Measurements from ENCODE around the gene MSRB3.

The MSRB3 gene

GRCh38 chr12:65343230-65343629 is 64.7 kb downstream of the MSRB3 start:
- TF ChIP-seq CTCF (IDR thresholded peaks at IDR 0.05; ENCODE audit: insufficient read depth, low read length, missing control alignments) = no peak
- POLR2A ChIA-PET = no interaction called here
- no peak for DNase-seq (ENCODE audit: low read depth, low spot score)
- no peak overlapping the region for H3K4me3 ChIP-seq (ENCODE audit: low read depth, low read length)
- CTCF ChIA-PET = no interaction called here

- POLR2A ChIA-PET = no interaction called here
- CTCF ChIA-PET = no interaction called here
- no peak overlapping the region for H3K4me3 ChIP-seq (ENCODE audit: low read depth, low read length)
- no peak for TF ChIP-seq CTCF (IDR thresholded peaks at IDR 0.05; ENCODE audit: insufficient read depth, low read length, missing control alignments)
- DNase-seq (ENCODE audit: low read depth, low spot score) = no peak
These were observed 65.3 kb downstream of the MSRB3 start for GRCh38 chr12:65343801-65344200.

GRCh38 chr12:65355461-65355860 is 77.0 kb downstream of the MSRB3 start:
- no peak for TF ChIP-seq CTCF (IDR thresholded peaks at IDR 0.05; ENCODE audit: insufficient read depth, low read length, missing control alignments)
- POLR2A ChIA-PET = no interaction called here
- no peak overlapping the region for H3K4me3 ChIP-seq (ENCODE audit: low read depth, low read length)
- CTCF ChIA-PET = no interaction called here
- peak; percentile 14 for DNase-seq (ENCODE audit: low read depth, low spot score)

- DNase-seq (ENCODE audit: low read depth, low spot score) = no peak
- ChIA-PET POLR2A (no interaction called here), CTCF (no interaction called here)
- TF ChIP-seq CTCF (IDR thresholded peaks at IDR 0.05; ENCODE audit: insufficient read depth, low read length, missing control alignments) = no peak
- H3K4me3 ChIP-seq (ENCODE audit: low read depth, low read length) = no peak overlapping the region
These were observed 84.0 kb downstream of the MSRB3 start for GRCh38 chr12:65362234-65363031.

GRCh38 chr12:65364046-65364445 is 85.6 kb downstream of the MSRB3 start:
- no peak overlapping the region for H3K4me3 ChIP-seq (ENCODE audit: low read depth, low read length)
- DNase-seq (ENCODE audit: low read depth, low spot score) = peak; percentile 7
- ChIA-PET POLR2A (no interaction called here), CTCF (no interaction called here)
- TF ChIP-seq CTCF (IDR thresholded peaks at IDR 0.05; ENCODE audit: insufficient read depth, low read length, missing control alignments) = no peak

- ChIA-PET POLR2A (interaction anchor here (0.6 kb wide), 1 partner anchor 81 kb away, joined by 3 read pairs; no protein-coding TSS in a partner anchor), CTCF (no interaction called here)
- no peak overlapping the region for H3K4me3 ChIP-seq (ENCODE audit: low read depth, low read length)
- DNase-seq (ENCODE audit: low read depth, low spot score) = no peak
- TF ChIP-seq CTCF (IDR thresholded peaks at IDR 0.05; ENCODE audit: insufficient read depth, low read length, missing control alignments) = no peak
These were observed 88.9 kb downstream of the MSRB3 start for GRCh38 chr12:65367396-65367795.

All from AG04449 (cell line).